ENCODE measurements around the gene RCAN2.
A peak's percentile ranks its signal among the peaks of the same experiment; 100 is the strongest.

RCAN2 gene

GRCh38 chr6:46246727-46247126 is 244.5 kb downstream of the RCAN2 start:
- DNase-seq, result no peak

GRCh38 chr6:46246081-46246480 is 245.2 kb downstream of the RCAN2 start:
- DNase-seq, result no peak

- DNase-seq, result no peak
Observed at GRCh38 chr6:46244670-46245069, 246.6 kb downstream of the RCAN2 start.

- DNase-seq, result no peak
Observed at GRCh38 chr6:46243754-46244153, 247.5 kb downstream of the RCAN2 start.

GRCh38 chr6:46242921-46243320 is 248.3 kb downstream of the RCAN2 start:
- no peak for DNase-seq

- DNase-seq, result no peak
Observed at GRCh38 chr6:46240866-46241565, 250.2 kb downstream of the RCAN2 start.

GRCh38 chr6:46236752-46237151 is 254.5 kb downstream of the RCAN2 start:
- DNase-seq, result no peak

GRCh38 chr6:46235242-46235641 is 256.0 kb downstream of the RCAN2 start:
- DNase-seq, result no peak

GRCh38 chr6:46234700-46235099 is 256.5 kb downstream of the RCAN2 start:
- DNase-seq, result no peak

GRCh38 chr6:46234156-46234556 is 257.1 kb downstream of the RCAN2 start:
- no peak for DNase-seq

GRCh38 chr6:46233129-46233528 is 258.1 kb downstream of the RCAN2 start:
- DNase-seq, result no peak

GRCh38 chr6:46222286-46222685 is 269.0 kb downstream of the RCAN2 start:
- no peak for DNase-seq

- DNase-seq, result peak; percentile 73 to 77
Observed at GRCh38 chr6:46221222-46221793, 269.9 kb downstream of the RCAN2 start.

GRCh38 chr6:46220352-46221221 is 270.7 kb downstream of the RCAN2 start:
- DNase-seq, result peak; percentile 15 to 16

GRCh38 chr6:46219661-46220060 is 271.6 kb downstream of the RCAN2 start:
- no peak for DNase-seq

- DNase-seq, result no peak
Observed at GRCh38 chr6:46218457-46218856, 272.8 kb downstream of the RCAN2 start.

GRCh38 chr6:46217671-46218131 is 273.5 kb downstream of the RCAN2 start:
- no peak for DNase-seq

- DNase-seq, result no peak
Observed at GRCh38 chr6:46216879-46217278, 274.4 kb downstream of the RCAN2 start.

GRCh38 chr6:46215777-46216176 is 275.5 kb downstream of the RCAN2 start:
- no peak for DNase-seq

- DNase-seq, result no peak
Observed at GRCh38 chr6:46215213-46215612, 276.0 kb downstream of the RCAN2 start.

GRCh38 chr6:46211917-46212316 is 279.3 kb downstream of the RCAN2 start:
- DNase-seq, result no peak

- no peak for DNase-seq
Observed at GRCh38 chr6:46210294-46210693, 281.0 kb downstream of the RCAN2 start.

- DNase-seq, result no peak
Observed at GRCh38 chr6:46208303-46208702, 282.9 kb downstream of the RCAN2 start.

- no peak for DNase-seq
Observed at GRCh38 chr6:46207174-46207573, 284.1 kb downstream of the RCAN2 start.
